HTERT RPE-1 (cell line): ENCODE data around the gene MPPED1.

Experiments
- in situ Hi-C: fragments of 300-500 bp; cut with MboI; formaldehyde crosslinking; loops from 4 replicates; pipeline ENCODE4 v1.14.3; 2020; ENCODE audit warnings: low sequenced_read_pairs

Gene MPPED1

DNA sequence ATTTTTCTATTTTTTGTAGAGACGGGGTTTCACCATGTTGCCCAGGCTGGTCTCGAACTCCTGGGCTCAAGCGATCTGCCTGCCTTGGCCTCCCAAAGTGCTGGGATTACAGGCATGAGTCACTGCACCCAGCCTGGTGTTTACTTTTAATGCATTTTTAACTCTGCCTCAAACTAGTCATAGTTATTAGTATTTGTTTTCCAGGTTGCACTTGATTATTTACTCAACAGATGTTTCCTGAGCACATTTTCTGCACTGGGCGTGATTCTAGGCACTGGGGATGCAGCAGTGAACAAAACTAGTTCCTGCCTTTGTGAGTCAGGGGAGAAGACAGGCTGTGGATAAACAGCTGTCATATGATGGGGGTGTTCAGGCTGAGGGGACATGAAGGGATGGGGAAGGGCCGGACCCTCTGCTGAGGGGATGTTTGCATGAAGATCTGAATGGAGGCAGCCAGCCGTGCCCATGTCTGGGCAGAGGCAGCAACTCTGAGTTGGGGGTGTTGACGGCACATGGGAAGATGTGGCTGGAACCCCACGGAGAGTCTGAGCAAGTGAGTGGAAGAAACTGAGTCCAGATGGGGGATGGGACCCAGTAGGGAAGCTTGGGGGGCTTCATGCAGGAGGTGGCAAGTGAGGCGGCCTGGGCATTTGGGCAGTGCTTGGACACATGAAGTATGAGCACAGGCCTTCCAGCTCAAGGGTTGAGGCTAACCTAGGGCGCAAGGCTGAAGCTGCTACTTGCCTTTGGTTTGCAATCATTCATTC is 34.4 kb downstream of the MPPED1 start:
- in situ Hi-C loops: no loop called here

DNA sequence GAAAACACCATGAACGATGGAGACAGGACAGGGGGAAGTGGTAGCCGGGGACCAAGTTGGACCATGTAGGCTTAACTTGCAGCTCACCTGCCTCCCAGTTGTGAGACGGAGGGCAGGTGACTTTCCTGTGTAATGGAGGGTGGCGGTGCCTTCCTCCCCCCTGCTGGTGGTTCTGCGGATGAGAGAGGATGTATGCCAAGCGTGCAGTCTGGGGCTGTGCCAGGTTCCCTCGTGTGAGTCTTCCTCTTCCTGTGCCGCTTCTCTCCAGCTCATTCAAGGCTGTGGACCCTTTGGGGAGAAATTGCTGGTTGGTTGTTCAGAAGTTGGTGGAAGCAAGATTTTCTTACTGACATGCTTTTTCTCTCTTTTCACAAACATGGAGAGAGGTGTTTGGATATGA is 35.1 kb downstream of the MPPED1 start:
- in situ Hi-C loops: no loop called here

DNA sequence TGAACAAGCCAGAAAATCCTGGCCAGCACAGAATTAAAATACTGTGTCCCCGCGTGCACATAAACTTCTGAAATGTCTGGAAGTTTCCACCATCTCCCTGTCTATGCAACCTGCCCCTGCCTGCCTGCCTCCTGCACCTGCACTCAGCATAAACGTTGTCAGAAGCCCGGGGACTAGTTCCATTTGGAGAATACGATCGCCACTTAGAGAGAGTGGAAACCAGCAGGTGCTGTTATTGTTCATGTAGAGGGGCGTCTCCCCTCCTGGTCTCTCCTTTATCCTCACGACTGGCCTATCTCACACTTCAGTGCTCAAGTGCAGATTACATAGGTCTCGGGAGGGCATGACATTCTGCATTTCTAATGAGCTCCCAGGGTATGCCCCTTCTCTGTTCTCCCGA is 35.6 kb downstream of the MPPED1 start:
- in situ Hi-C loops: no loop called here

DNA sequence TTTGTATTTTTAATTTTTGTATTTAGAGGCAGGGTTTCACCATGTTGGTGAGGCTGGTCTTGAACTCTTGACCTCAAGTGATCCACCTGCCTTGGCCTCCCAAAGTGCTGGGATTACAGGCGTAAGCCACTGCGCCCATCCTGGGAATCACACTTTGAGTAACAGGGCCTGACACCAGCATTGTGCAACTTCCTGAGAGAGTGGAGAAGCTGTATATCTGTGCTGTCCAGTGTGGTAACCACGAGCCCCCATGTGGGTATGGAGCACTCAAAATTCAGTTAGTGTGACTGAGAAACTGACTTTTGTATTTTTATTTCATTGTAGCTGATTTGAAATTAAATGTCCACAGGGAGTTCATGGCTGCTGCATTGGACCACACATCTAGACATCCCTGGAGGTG is 36.2 kb downstream of the MPPED1 start:
- in situ Hi-C loops: no loop called here

DNA sequence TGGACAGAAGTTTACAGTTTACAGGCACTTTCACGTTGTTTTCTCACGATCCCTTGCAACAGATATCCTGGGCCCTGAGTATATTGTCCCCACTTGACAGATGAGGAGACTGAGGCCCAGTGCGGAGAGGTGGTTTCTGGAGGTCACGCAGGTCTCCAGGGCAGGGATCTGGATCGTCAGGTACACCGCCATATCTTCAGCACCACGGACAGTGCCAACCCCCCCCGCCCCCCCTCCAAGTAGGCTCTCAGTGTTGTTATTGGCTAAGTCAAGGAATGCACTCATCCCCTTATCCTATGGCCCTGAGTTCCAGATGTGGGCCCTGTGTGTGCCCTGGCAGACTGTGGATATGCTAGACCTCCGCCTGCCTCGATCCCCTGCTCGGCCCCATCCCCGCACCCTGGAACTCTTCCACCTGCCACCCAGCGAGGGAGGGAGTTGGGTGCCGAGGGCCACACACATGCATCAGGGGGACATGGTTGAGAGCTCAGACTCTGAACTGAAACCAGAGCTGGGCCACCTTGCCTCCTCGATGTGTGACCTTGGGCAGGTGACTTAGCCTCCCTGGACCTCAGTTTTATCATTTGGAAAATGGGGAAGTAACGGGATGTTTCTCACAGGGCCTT is 37.5 kb downstream of the MPPED1 start:
- in situ Hi-C loops: no loop called here

DNA sequence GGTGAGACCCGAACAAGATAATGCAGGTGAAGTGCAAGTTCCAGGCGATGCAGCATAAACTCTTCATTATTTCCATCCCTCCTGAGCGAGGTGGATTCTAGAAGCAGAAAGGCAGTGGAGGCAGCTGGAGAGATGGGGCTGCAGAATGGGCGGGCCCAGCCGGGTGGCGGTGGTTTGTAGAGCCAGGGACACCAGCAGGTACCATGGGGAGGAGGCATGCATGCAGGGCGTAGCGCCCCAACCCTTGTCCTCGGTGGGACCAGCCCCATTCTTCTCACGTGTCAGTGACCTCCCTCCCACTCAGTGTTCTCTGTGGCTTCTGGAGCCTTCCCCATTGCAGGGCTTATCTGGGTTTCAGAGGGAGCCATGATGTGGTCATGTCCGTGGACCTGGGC is 38.0 kb downstream of the MPPED1 start:
- in situ Hi-C loops: no loop called here

DNA sequence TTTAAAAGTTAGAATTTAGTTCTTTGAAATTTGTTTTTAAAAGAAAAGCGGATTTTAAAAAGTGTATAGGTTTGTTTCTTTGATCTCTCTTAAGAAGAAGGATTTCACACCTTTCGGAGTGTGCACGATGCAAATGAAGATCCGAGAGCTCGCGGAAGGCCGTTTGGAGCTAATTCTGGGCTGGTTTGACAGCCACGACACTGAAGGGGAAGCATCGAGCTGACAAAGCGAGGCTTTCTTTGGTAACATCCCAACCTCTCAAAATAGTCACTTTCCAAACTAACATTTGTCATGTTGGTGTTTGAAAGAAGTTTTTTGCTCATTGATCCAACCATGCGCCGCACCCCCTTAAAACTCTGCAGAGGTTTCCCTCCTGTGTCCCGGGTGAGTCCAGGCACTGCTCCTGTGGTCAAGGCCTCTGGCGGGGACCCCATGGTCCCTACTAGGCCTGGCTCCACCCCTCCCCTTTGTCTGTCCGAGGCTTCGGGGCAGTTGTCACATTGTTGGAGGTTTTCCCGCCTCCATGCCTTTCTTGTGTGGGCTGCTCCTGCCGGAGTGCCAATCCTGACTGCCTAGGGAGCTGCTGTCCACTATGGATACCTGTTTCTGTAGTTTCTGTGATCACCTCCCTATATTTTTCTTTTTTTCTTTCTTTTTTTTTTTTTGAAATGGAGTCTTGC is 39.7 kb downstream of the MPPED1 start:
- in situ Hi-C loops: no loop called here

DNA sequence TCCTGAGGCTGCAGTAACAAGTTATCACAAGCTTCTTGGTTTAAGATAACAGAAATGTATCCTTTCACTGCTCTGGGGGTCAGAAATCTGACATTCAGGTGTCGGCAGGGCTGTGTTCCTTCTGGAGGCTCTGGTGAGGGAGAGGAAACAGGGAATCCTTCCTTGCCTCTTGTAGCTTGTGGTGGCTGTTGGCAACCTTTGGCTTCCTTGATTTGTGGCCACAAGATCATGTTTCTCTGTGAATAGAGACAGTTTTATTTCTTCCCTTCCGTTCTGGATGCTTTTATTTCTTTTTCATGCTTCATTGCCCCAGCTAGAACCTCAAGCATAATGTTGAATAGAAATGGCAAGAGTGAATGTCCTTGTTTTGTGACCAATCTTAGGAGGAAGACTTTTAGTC is 44.0 kb downstream of the MPPED1 start:
- in situ Hi-C loops: no loop called here

DNA sequence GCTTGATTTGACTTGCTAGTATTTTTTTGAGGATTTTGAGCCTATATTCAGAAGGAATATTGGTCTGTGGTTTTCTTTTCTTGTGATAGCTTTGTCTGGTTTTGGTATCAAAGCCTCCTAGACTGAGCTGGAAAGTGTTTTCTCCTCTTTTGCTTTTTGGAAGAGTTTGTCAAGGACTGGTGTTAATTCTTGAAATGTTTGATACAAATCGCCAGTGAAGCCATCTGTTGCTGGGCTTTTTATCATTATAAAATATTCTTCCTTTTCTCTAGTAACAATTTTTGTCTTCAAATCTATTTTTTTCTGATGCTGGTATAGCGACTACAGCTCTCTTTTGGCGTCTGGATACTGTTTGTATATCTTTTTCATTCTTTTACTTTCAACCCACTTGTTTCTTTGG is 45.2 kb downstream of the MPPED1 start:
- in situ Hi-C loops: no loop called here

DNA sequence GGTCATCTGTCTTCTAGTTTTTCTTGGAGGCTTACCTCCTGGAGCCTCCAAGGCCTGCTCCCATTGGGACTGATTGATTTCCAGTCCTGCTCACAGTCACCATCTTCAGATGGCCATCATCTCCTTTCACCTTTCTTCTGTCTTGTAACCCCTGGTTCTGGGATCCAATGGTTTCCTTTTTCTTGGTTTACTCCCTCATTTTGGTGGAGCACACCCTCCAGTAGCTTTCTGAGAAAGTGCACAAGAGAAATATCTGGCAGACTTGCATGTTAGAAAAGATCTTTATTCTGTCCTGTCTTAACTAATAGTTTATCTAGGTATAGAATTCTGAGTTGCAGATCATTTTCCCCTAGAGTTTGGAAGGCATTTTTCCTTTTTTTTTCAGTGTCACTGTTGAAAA is 50.9 kb downstream of the MPPED1 start:
- in situ Hi-C loops: no loop called here

DNA sequence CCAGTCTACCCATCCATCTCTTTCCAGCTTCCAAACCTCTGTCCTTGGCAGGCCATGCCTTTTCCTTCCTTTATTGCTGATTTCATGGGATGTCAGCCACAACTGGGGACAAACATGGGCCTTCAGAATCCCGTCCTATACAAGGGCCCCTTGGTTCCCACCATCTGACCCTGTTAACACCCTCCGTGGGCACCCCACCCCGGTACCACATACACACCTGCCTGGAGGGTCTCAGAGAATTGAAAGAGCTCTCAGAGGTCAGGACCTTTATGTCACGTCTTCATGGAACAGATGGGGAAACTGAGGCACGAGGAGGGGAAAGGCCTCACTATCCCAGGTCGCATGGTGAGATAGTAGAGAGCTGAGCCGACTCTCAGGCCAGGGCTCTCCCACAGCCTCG is 53.0 kb downstream of the MPPED1 start:
- in situ Hi-C loops: no loop called here

DNA sequence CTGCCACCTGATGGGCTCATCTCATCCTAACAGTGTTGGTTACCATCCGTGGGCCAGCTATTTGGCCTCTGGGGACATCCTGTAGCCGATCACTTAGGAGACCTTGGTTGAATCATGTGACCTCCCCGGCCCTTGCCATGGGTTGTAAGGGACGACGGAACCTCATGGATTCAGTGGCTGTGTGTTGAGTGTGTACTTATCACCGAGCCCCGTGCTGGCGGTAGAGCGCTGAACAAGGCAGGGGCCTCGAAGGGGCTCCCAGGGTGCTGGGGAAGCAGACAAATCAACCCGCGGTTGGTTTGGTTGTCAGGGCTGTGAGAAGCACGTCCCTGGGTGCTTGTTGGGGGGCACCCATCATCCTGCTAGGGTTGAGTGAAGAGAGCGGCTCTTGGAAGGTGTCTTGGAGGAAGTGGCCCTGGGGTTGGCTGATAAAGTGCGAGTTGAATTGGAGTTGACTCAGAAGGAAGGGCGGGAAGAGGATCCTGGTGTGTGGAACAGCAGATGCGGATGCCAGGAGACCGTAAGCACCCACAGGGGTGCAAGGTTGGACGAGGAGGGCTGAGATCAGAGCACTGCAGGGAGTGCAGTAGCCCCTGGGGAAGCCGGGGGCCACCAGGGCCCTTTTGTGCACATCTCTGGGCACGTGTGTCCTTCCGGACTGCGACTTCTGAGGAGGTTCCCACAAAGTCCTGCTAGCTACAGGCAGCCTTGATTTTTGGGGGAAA is 53.6 kb downstream of the MPPED1 start:
- in situ Hi-C loops: no loop called here

DNA sequence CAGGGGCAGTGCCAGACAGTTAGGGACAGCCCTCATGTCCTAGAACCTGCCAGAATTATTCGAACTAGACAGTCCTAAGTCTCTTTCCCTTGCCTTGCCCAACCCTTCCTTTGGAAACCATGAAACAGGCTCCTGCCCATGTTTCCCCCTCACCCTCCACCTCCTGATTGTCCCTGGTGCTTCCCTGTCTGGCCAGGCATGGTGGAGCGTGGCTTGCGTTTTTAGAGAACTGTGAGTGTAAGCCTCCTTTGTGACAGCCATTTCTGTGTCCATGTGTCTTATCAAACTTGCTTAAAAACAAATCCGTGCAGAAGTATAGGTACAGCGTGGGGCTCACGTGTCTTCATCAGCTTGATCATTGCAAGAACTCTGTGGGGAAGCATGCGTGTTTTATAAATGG is 54.9 kb downstream of the MPPED1 start:
- in situ Hi-C loops: no loop called here

DNA sequence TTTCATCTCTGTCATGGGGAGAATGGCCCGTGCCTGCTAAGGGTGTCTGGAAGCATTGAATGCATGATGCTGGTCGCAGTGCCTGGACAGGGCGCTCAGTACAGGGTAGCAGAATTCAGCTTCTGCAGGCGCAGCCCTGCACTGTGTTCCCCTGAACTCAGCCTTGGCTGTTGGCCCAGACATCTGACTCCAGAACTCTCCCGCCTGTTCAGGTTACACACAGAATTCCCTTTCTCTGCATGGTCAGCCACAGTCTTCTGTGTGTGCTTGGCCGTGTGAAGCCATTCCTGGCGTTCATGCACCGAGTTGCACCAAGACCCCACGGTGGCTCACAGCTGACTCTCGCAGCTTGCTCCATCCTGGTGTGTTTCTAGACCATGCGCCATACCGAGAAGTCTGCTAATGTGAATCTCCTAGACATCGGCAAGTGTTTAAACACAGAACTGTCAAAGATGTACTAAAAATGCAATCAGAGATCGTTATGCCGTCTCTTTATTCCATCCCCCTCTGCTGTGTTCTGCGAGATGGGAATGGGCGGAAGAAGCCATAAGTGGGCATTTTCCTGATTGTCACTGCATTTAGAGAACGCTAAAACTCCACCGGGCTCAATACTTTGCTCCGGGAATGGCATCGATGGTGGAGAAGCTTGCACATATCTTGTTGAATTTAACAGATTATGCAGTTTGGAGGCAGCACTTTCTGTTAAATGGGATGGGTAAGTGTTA is 55.6 kb downstream of the MPPED1 start:
- in situ Hi-C loops: no loop called here

DNA sequence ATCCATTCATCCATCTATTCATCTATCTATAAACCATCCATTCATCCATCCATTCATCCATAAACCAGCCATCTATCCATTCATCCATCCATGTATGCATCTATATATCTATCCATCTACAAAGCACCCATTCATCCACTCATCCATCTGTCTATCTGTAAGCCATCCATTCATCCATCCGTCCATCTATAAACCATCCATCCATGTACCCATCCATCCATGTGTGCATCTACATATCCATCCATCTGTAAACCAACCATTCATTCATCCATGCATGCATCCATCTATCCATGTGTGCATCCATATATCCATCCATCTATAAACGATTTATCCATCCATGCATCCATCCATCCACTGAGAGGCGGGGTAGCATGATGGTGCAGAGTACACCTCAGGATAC is 58.4 kb downstream of the MPPED1 start:
- in situ Hi-C loops: no loop called here

DNA sequence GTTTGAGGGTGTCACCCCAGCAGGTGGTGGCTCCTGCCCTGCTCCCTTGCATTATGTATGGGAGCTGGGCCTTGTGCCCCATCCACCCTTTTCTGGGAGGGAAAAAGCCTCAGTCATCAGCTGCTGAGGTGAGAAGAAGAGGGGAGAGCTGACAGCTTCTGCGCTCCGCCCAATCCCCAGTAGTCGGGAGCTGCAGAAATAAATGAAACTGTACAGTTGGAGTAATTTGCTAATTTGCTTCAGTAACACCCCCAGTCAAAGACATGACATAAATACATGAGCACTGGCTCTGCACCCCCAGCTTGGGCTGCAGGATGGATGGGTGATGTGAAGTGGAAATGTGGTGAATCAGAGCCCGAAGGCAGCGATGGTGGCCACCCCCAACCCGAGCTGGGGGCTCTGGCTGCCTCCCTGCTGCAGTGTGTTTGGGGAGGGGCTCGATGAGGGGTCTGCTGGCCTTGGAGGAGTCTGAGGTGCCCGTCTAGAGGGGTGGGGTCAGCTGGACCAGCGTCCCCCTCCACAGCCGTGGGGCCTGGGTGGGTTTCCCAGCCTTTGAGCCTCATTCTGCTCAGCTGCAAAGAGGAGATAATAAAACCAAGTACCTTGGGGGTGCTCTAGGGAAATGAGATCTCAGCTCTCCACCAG is 59.2 kb downstream of the MPPED1 start:
- in situ Hi-C loops: no loop called here

DNA sequence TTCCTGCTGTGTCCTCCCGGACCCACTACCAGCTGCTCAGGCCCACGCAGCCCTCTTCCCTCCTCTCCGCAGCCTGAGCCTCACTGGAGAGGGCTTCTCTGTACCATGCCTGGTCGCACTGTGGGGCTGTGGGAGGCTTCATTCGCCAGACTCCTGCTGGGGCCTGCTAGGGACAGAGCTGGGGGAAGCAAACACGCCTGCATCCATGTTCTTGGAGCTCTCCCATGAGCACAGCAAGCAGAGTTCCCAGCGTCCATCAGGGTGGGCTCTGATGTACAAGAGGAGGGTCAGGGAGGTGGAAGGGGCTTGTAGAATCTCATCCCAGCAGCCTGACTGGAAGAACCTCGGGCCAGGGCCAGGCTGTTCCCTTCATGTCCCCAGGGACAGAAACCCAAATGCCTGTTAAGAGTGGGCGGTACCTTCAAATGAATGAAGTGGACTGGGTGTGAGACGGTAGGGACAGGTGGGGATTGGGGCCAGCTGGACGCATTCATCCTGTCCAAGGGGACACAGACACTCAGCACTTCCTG is 59.9 kb downstream of the MPPED1 start:
- in situ Hi-C loops: no loop called here

DNA sequence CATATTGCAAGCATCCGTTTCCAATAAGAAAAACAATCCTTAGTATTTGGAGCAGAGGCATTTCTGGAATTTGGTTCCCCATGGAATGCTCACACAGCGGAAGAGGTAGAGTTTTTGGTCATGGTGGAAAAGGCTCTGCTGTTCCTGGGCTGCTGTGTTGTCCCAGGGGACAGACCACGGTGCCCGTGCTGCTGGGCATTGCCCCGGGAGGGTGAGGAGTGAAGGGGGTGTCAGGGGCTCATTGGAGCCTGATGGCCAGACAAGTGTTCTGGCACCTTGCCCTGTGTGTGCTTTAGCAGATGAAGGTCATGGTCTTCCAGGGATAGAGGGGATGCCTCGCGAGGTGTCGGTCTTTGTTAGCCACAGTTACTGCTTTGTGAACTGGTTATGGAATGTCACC is 61.2 kb downstream of the MPPED1 start:
- in situ Hi-C loops: no loop called here

DNA sequence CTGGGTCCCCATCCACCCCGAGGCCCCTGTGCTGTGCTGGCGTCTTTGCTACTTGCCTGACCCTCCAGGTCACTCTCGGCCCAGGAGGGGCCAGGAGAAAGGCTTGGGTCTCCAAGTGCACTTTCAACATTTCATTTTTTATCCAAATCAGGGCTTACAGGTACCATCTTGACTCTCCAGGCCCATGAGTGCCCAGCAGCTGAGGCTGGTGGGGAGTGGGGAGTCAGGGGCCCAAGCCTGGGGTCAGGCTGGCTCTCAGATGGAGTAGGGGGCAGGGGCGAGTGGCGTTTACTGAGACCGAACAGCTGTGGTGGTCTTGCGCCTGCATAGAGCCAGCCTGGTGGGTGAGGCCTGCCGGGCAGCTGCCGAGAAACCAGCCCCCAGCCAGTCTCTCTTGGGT is 61.6 kb downstream of the MPPED1 start:
- in situ Hi-C loops: no loop called here
